Activated CD8-positive, alpha-beta memory T cell treated with anti-CD3 and anti-CD28 coated beads, Interleukin-2, amount 10 ng/mL, durations not matched to agents 7 days and 5 days (primary cell): ENCODE measurements around the gene HDAC2. TPM values are rescaled to one million over a fixed set of nuclear protein-coding genes. Genes with fewer than 3 reads are reported as not detected.

Experiments used
- ATAC-seq: fragments of 150-1000 bp; cut with Tn5 transposase; one replicate; pipeline ENCODE4 v1.10.0; 2021; ENCODE audit warnings: moderate library complexity
- CTCF ChIA-PET: fragments of 350-600 bp; sonication (Branson Sonifier 250); formaldehyde crosslinking; loops from one replicate; lab custom pipeline; 2021; ENCODE audit warnings: antibody characterized with exemption; lab: Charles Lee
- DNase-seq: peaks from one replicate; pipeline ENCODE4 v3.0.0-alpha.2; 2020
- H3K27ac Mint-ChIP-seq: one replicate; pipeline ENCODE4 v1.8.0; 2021; ENCODE audit warnings: mild to moderate bottlenecking, mixed read lengths
- H3K27me3 Mint-ChIP-seq: one replicate; pipeline ENCODE4 v1.8.0; 2021; ENCODE audit warnings: mixed read lengths
- H3K36me3 Mint-ChIP-seq: one replicate; pipeline ENCODE4 v1.8.0; 2021; ENCODE audit warnings: mild to moderate bottlenecking, mixed read lengths
- H3K4me1 Mint-ChIP-seq: one replicate; pipeline ENCODE4 v1.8.0; 2021; ENCODE audit warnings: mixed read lengths
- H3K4me3 Mint-ChIP-seq: one replicate; pipeline ENCODE4 v1.8.0; 2021; ENCODE audit warnings: mild to moderate bottlenecking, moderate library complexity, mixed read lengths
- H3K9me3 Mint-ChIP-seq: one replicate; pipeline ENCODE4 v1.8.0; 2022; ENCODE audit warnings: low read depth, mixed read lengths
- total RNA-seq, 2 experiments: library from RNA; stranded (reverse); gene quantifications; one replicate each; pipeline ENCODE4 v1.2.3, GENCODE V29; 2021

The HDAC2 gene
- total RNA-seq, 2 experiments from 2014 or later, result 62.4 to 75.5 TPM

DNA sequence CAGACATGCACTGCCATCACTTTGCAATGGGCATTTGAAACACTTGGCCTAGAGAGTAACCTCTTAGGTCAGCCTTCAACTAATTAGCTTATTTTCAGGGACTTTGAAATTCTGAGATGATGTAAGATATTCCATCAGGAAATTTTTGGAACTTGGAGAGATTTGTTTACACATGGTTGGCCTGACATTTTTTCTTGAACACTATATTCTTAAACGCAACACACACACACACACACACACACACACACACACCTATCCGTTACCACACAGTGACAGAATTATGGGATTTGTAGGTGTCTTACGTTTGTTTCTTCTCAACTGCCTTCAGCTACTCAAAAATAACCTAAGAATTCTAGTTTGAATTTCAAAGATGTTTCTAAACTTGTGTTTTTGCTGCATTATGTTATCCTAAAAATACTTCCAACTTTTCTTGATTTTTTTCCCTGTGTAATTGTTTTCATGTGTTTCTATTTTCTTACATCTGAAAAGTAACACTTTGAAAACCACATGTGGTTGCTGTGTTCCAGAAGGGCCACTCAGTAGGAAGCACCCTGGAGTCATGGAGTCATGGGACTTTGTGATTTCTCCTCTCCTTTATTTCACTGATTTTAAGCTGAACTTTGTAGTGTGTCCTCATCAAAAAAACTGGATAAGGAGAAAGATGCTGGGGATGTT, 81.9 kb downstream of the HDAC2 start:
- no peaks in the 10 kb centered on the region for H3K36me3 Mint-ChIP-seq
- H3K27ac Mint-ChIP-seq, result no peak overlapping the region
- DNase-seq (no peak), ATAC-seq (no peak)
- no peak overlapping the region for H3K4me3 Mint-ChIP-seq
- CTCF ChIA-PET, result no interaction called here
- peaks cover 8% of the 10 kb centered on the region for H3K27me3 Mint-ChIP-seq
- H3K9me3 Mint-ChIP-seq, result peaks cover 2% of the 10 kb centered on the region
- H3K4me1 Mint-ChIP-seq, result no peaks in the 10 kb centered on the region

DNA sequence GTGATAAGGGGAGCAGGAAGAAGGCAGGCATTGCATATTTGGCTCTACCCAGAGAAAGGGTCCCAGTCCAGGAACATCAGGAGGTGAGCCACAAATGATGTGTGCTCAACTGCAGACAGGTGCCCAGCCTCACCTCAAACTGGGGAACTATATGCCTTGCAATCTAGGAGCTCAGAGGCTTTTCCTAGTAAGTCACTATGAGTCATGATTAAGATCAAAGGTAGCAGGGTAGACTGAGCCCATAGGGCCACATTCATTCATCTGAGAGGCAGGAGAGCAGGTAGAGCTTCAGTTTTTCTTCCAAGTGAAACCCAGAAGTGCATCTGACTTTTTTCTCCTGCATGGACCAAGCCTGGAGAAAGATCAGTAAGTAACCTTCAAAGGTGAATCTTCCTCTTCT, 82.5 kb downstream of the HDAC2 start:
- Mint-ChIP-seq H3K4me3 (no peak overlapping the region), H3K27me3 (peaks cover 6% of the 10 kb centered on the region), H3K9me3 (peaks cover 2% of the 10 kb centered on the region), H3K36me3 (no peaks in the 10 kb centered on the region), H3K27ac (no peak overlapping the region), H3K4me1 (no peaks in the 10 kb centered on the region)
- CTCF ChIA-PET, result no interaction called here
- DNase-seq (no peak), ATAC-seq (no peak)

DNA sequence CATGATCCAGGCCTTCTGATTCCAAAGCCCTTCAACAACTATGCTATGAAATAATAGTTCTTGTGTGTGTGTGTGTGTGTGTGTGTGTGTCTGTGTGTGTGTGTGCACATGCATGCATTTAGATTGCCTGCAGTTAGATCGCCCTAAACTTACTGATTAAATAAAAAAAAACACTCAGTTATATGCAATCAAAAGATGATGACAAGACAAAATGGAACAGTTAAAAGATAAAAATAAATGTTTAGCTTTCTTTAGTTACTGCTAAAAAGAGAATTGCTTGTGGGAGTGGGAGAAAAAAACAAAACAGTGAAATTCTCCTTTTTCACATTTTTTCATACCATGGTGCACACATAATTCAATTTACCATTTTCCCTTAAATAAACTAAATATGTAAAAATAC, 84.4 kb downstream of the HDAC2 start:
- CTCF ChIA-PET, result no interaction called here
- H3K27me3 Mint-ChIP-seq, result peaks cover 7% of the 10 kb centered on the region
- no peaks in the 10 kb centered on the region for H3K4me1 Mint-ChIP-seq
- H3K9me3 Mint-ChIP-seq, result no peaks in the 10 kb centered on the region
- ATAC-seq, result no peak
- no peaks in the 10 kb centered on the region for H3K36me3 Mint-ChIP-seq
- DNase-seq, result no peak
- no peak overlapping the region for H3K27ac Mint-ChIP-seq
- no peak overlapping the region for H3K4me3 Mint-ChIP-seq

DNA sequence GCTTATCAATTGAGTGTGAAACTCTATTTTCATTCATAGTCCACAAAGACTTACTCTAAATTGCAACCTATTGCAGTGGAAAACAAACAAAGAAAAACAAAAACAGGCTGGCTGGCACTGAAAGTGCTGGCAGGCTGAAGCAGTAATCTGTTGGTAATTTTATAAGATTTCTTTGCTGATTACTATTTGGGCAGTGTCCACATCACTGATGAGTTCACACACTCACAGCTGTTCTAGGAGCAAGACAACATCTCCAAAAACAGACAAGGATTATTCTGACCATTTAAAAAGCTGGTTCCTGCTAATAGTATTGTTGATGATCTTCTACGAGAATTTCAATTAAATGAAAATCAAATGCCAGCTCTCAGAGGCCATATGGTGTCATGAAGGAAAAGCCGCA, 86.9 kb downstream of the HDAC2 start:
- Mint-ChIP-seq H3K27ac (no peak overlapping the region), H3K36me3 (no peaks in the 10 kb centered on the region), H3K27me3 (peaks cover 23% of the 10 kb centered on the region), H3K4me1 (no peaks in the 10 kb centered on the region), H3K4me3 (no peak overlapping the region), H3K9me3 (no peaks in the 10 kb centered on the region)
- CTCF ChIA-PET, result interaction anchor here (0.9 kb wide), 1 partner anchor 25 kb away, joined by 3 read pairs; no protein-coding TSS in a partner anchor
- no peak for ATAC-seq
- no peak for DNase-seq

Other genes with a start within 250 kb of the HDAC2 start
- under 1 TPM in 1 of 2 experiments, not detected in 1; 0.30 TPM for gene MARCKS, start 113.8 kb downstream of the HDAC2 start, total RNA-seq